ENCODE measurements around the gene GLYATL1. TPM values are rescaled to one million over a fixed set of nuclear protein-coding genes. Genes with fewer than 3 reads are reported as not detected.

GLYATL1 gene
- total and polyA plus RNA-seq, 10 of the 15 experiments (the other 5 are each of a cell fraction or from before 2014, with no cell fraction given): not detected

DNA sequence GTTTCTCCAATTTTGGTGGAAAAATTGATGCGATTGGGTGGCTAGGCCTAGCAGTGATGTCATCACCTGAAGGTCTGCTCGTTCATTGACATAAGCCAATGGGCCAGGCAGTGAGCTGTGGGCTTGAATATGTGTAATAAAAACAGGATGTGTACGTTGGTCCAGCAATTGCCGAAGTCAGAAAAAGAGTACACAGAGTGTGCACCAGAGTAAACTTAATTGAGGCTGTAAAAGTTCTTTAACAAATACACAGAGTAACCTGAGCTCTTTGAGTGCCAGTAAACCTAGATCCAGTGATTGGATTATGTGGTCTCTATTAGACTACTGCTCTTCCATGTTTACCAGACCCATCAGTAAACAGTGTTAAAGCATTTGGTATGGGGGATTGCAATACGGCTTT is 13.0 kb upstream of the GLYATL1 start (continued):
- TF ChIP-seq IKZF2 (IDR thresholded peaks at IDR 0.05) (no peak), CREB1 (IDR thresholded peaks at IDR 0.05; ENCODE audit: low read depth) (no peak), PAX8 (IDR thresholded peaks at IDR 0.05) (no peak), SMAD5 (IDR thresholded peaks at IDR 0.05; ENCODE audit: low read depth) (no peak)

GRCh38 chr11:58926695-58927094 is 12.6 kb upstream of the GLYATL1 start:
- TF ChIP-seq BRCA1 (IDR thresholded peaks at IDR 0.05; ENCODE audit: low read depth, low read length) (no peak), TARDBP (IDR thresholded peaks at IDR 0.05; ENCODE audit: borderline replicate concordance) (no peak)
- Histone ChIP-seq H4K20me1 (ENCODE audit: control insufficient read depth, insufficient read depth) (no peaks in the 10 kb centered on the region), H3K4me3 (no peak overlapping the region), H3K27ac (ENCODE audit: control insufficient read depth, insufficient read depth) (no peak overlapping the region), H3K4me2 (ENCODE audit: control insufficient read depth, insufficient read depth) (no peak overlapping the region), H3K4me1 (ENCODE audit: control insufficient read depth, insufficient read depth, low read length) (no peaks in the 10 kb centered on the region), H3K27me3 (replicated peaks in 1 of 2; ENCODE audit: control insufficient read depth in 2 of 2, insufficient read depth in 2 of 2, low read length in 1 of 2) (peaks cover 1 to 6% of the 10 kb centered on the region in 2 experiments; a peak in 2 of 4 replicates), H2AFZ (ENCODE audit: control insufficient read depth, low read depth, low read length) (no peak overlapping the region), H3K9me3 (replicated peaks; ENCODE audit: control insufficient read depth, insufficient read depth, low read length) (no peaks in the 10 kb centered on the region), H3K36me3 (ENCODE audit: control insufficient read depth in 2 of 2, insufficient read depth in 2 of 2, low read length in 1 of 2) (no peaks in the 10 kb centered on the region), H3K79me2 (ENCODE audit: control insufficient read depth, insufficient read depth, low read length) (no peaks in the 10 kb centered on the region), H3K9ac (ENCODE audit: control insufficient read depth, insufficient read depth, low read length) (no peak overlapping the region)
- intact Hi-C loops (cut with micrococcal nuclease; ENCODE audit: unreplicated experiment) (no loop called here), in situ Hi-C loops (cut with MboI) (no loop called here)
- BruUV-seq (replicated peaks): no TSS peak
- RAD21 ChIA-PET (ENCODE audit: unreplicated experiment): no interaction called here
- CTCF ChIA-PET: interaction anchor here (0.8 to 1.4 kb wide), 5 partner anchors 19 to 350 kb away, joined by 3 to 5 read pairs (median 3); no protein-coding TSS in a partner anchor
- FAIRE-seq (no peak), ATAC-seq (no peak), DNase-seq (ENCODE audit: low read depth, low spot score) (no peak)
- 35% methylated on average over 1 of the region's 1 CpG for WGBS (ENCODE audit: insufficient coverage, insufficient replicate concordance, low lambda C conversion rate, missing lambda C conversion rate)
- POLR2A ChIA-PET: no interaction called here
- SMC1A ChIA-PET (ENCODE audit: uncharacterized antibody, unreplicated experiment): no interaction called here
